Suprapubic skin (tissue), 3 donors: Measurements from ENCODE around the gene RCOR1.

Experiments
- POLR2A ChIP-seq, 2 donors: fragments of 450-650 bp; IDR thresholded peaks; one replicate each; pipeline ENCODE4 v1.6.1; 2017; ENCODE audit warnings: antibody characterized with exemption in 2 of 2, mild to moderate bottlenecking in 2 of 2, moderate library complexity in 2 of 2
- TF ChIP-seq, protein P1 (sequence below), 2 donors: fragments of 200-600 bp in 1 of 2; fragments of 450-650 bp in 1 of 2; sonication (generic) in 1 of 2; IDR thresholded peaks; one replicate each; pipeline ENCODE4 v1.5.1; 2016 to 2019; ENCODE audit warnings: antibody characterized with exemption in 2 of 2, mild to moderate bottlenecking in 1 of 2, moderate library complexity in 1 of 2

DNA sequence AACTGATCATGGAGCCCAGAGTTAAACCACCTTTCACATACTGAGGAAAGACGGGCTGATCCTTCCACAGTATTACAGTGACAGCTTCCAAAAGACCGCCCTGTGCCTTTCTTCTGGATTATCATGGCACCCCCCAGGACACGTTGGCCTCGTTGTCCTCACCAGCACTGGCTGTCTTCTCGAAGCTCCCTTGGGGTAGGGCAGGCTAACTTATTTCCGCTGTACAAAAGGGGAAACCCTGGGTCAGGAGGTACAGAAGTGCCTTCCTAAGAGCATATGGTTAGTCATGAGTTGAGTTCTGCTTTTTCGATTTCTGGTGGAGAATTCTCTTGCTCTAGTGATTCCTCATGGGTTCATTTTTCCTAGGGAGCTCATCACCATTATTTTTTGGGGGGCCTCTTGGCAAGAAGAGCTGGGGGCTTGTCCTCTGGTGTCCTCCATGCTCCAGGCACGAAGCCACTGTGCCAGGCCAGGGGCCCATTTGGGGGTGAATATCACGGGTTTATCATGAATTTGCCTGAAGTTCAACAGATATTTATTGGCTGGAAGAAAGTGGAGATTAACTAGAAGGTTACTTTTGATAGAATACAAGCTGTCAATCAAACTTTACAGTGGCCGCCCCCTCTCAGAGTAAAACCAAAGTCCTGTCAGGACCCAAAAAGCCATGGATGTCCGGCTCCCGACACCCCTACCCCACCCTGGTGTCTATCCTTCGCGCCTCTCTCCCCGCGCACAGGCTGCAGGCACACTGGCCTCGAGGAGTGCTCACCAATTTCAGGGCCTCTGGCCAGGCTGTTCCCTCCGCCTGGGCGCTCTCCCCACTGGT is 176.0 kb downstream of the RCOR1 start:
- TF ChIP-seq, protein P1, sequence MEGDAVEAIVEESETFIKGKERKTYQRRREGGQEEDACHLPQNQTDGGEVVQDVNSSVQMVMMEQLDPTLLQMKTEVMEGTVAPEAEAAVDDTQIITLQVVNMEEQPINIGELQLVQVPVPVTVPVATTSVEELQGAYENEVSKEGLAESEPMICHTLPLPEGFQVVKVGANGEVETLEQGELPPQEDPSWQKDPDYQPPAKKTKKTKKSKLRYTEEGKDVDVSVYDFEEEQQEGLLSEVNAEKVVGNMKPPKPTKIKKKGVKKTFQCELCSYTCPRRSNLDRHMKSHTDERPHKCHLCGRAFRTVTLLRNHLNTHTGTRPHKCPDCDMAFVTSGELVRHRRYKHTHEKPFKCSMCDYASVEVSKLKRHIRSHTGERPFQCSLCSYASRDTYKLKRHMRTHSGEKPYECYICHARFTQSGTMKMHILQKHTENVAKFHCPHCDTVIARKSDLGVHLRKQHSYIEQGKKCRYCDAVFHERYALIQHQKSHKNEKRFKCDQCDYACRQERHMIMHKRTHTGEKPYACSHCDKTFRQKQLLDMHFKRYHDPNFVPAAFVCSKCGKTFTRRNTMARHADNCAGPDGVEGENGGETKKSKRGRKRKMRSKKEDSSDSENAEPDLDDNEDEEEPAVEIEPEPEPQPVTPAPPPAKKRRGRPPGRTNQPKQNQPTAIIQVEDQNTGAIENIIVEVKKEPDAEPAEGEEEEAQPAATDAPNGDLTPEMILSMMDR (IDR thresholded peaks at IDR 0.05): no peak
- TF ChIP-seq POLR2A (IDR thresholded peaks at IDR 0.05): no peak
